Activated T-helper 2 cell treated with anti-CD3 and anti-CD28 coated beads, Interferon-gamma antibody, Interleukin-2, Interleukin-4, amounts not matched to agents 10 μg/mL and 5 μg/mL and 100 μg/mL, durations not matched to agents 14 hours and 24 hours and 36 hours (primary cell): ENCODE measurements around the gene KIF26B. TPM values are rescaled to one million over a fixed set of nuclear protein-coding genes. Genes with fewer than 3 reads are reported as not detected.

Experiments used
- DNase-seq: peaks from one replicate; pipeline ENCODE4 v3.0.0; 2021; ENCODE audit warnings: low spot score
- H3K27ac Mint-ChIP-seq: one replicate; pipeline ENCODE4 v1.8.0; 2021; ENCODE audit warnings: mixed read lengths
- H3K27me3 Mint-ChIP-seq: one replicate; pipeline ENCODE4 v1.8.0; 2021; ENCODE audit warnings: low read depth, mixed read lengths
- H3K36me3 Mint-ChIP-seq: one replicate; pipeline ENCODE4 v1.8.0; 2021; ENCODE audit warnings: low read depth, mixed read lengths
- H3K4me1 Mint-ChIP-seq: one replicate; pipeline ENCODE4 v1.8.0; 2021; ENCODE audit warnings: low read depth, mixed read lengths
- H3K4me3 Mint-ChIP-seq: one replicate; pipeline ENCODE4 v1.8.0; 2021; ENCODE audit warnings: low read depth, mild to moderate bottlenecking, moderate library complexity, mixed read lengths
- H3K9me3 Mint-ChIP-seq: one replicate; pipeline ENCODE4 v1.8.0; 2021; ENCODE audit warnings: mixed read lengths
- intact Hi-C: fragments of 100-400 bp; cut with micrococcal nuclease; formaldehyde crosslinking; loops from one replicate; pipeline ENCODE4 v1.15.1; 2023
- total RNA-seq: library from RNA; stranded (reverse); gene quantifications from 2 replicates; pipeline ENCODE4 v1.2.3, GENCODE V29; 2022

KIF26B gene
- total RNA-seq, 1 donor from 2014 or later, result 0.37 TPM

DNA sequence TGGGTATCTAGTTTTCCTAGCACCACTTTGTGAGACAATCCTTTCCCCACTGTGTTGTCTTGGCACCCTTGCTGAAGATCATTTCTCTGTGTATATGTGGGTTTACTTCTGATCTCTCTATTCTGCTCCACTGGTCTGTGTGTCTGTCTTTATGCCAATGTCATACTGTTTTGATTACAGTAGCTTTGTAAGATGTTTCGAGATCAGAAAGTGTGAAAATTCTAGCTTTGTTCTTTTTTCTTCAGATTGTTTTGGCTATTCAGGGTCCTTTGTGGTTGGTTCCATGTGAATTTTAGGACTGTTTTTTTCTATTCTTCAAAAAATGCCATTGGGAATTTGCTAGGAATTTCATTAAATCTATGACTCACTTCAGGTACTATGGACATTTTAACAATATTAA is 116.2 kb downstream of the KIF26B start:
- intact Hi-C loops, result no loop called here
- Mint-ChIP-seq H3K27ac (no peak overlapping the region), H3K4me1 (no peaks in the 10 kb centered on the region), H3K36me3 (no peaks in the 10 kb centered on the region), H3K4me3 (no peak overlapping the region), H3K9me3 (no peaks in the 10 kb centered on the region), H3K27me3 (peaks cover 1% of the 10 kb centered on the region)
- DNase-seq, result no peak

GRCh38 chr1:245272676-245273075 is 117.9 kb downstream of the KIF26B start:
- Mint-ChIP-seq H3K4me1 (no peaks in the 10 kb centered on the region), H3K27me3 (peaks cover 1% of the 10 kb centered on the region), H3K27ac (no peak overlapping the region), H3K4me3 (no peak overlapping the region), H3K9me3 (no peaks in the 10 kb centered on the region), H3K36me3 (no peaks in the 10 kb centered on the region)
- DNase-seq, result no peak
- intact Hi-C loops, result no loop called here

- no peaks in the 10 kb centered on the region for H3K9me3 Mint-ChIP-seq
- no peaks in the 10 kb centered on the region for H3K36me3 Mint-ChIP-seq
- no peaks in the 10 kb centered on the region for H3K27me3 Mint-ChIP-seq
- H3K4me3 Mint-ChIP-seq, result no peak overlapping the region
- intact Hi-C loops, result no loop called here
- DNase-seq, result no peak
- H3K27ac Mint-ChIP-seq, result no peak overlapping the region
- H3K4me1 Mint-ChIP-seq, result no peaks in the 10 kb centered on the region
Observed at GRCh38 chr1:245276445-245276844, 121.7 kb downstream of the KIF26B start.

DNA sequence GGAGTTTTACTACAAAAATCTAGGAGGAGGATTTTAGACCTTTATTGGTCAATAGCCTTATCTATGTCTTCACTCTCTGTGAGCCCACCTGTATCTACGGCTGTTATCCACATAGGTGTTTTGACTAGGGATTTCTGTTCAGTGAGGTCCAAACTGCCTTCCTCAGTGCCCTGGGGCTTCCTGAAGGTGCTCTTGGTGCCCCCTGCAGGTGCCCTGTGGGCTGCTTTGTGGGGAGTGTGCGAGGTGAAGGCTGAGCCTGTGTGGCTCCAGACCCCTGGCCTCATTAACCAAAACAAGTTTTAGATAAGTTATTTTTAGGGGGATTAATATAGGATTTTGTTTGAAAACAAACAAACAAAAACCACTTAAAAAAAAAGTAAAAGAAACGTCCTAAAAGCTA is 122.5 kb downstream of the KIF26B start:
- Mint-ChIP-seq H3K27me3 (no peaks in the 10 kb centered on the region), H3K4me1 (no peaks in the 10 kb centered on the region), H3K27ac (no peak overlapping the region), H3K36me3 (no peaks in the 10 kb centered on the region), H3K4me3 (no peak overlapping the region), H3K9me3 (no peaks in the 10 kb centered on the region)
- intact Hi-C loops, result no loop called here
- no peak for DNase-seq

DNA sequence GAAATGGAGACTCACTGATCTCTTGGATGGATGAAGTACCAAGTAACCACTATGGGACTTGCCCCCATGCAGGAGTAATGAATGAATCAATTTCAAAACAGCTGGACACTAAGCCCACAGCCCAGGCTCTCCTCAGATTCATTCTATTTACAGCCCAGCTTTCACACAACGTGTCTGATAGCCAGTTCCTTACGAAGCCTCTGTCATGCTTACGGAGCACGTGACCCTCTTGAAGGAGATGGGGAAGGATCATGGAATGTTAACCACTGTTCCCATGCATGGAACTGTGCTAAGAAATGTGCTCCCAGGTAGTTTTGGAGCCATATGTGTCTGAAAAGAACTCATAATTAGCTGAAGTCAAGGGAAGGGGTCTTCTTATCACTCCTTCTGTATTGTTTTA is 124.1 kb downstream of the KIF26B start:
- H3K27me3 Mint-ChIP-seq, result no peaks in the 10 kb centered on the region
- DNase-seq, result no peak
- no peaks in the 10 kb centered on the region for H3K4me1 Mint-ChIP-seq
- no peaks in the 10 kb centered on the region for H3K36me3 Mint-ChIP-seq
- no peak overlapping the region for H3K4me3 Mint-ChIP-seq
- H3K27ac Mint-ChIP-seq, result no peak overlapping the region
- H3K9me3 Mint-ChIP-seq, result no peaks in the 10 kb centered on the region
- intact Hi-C loops, result no loop called here

GRCh38 chr1:245279346-245279745 is 124.6 kb downstream of the KIF26B start:
- Mint-ChIP-seq H3K27me3 (no peaks in the 10 kb centered on the region), H3K4me1 (no peaks in the 10 kb centered on the region), H3K36me3 (no peaks in the 10 kb centered on the region), H3K27ac (no peak overlapping the region), H3K4me3 (no peak overlapping the region), H3K9me3 (no peaks in the 10 kb centered on the region)
- intact Hi-C loops, result no loop called here
- DNase-seq, result no peak

GRCh38 chr1:245283001-245283400 is 128.2 kb downstream of the KIF26B start:
- Mint-ChIP-seq H3K4me1 (no peaks in the 10 kb centered on the region), H3K36me3 (no peaks in the 10 kb centered on the region), H3K27ac (no peak overlapping the region), H3K9me3 (no peaks in the 10 kb centered on the region), H3K27me3 (no peaks in the 10 kb centered on the region), H3K4me3 (no peak overlapping the region)
- no peak for DNase-seq
- intact Hi-C loops, result no loop called here

GRCh38 chr1:245285168-245285567 is 130.4 kb downstream of the KIF26B start:
- no peak overlapping the region for H3K4me3 Mint-ChIP-seq
- H3K36me3 Mint-ChIP-seq, result no peaks in the 10 kb centered on the region
- no peak for DNase-seq
- H3K9me3 Mint-ChIP-seq, result no peaks in the 10 kb centered on the region
- H3K27me3 Mint-ChIP-seq, result no peaks in the 10 kb centered on the region
- H3K4me1 Mint-ChIP-seq, result no peaks in the 10 kb centered on the region
- no peak overlapping the region for H3K27ac Mint-ChIP-seq
- intact Hi-C loops, result no loop called here

GRCh38 chr1:245288796-245289195 is 134.0 kb downstream of the KIF26B start:
- no peaks in the 10 kb centered on the region for H3K27me3 Mint-ChIP-seq
- no peaks in the 10 kb centered on the region for H3K36me3 Mint-ChIP-seq
- H3K9me3 Mint-ChIP-seq, result no peaks in the 10 kb centered on the region
- intact Hi-C loops, result no loop called here
- no peak for DNase-seq
- H3K27ac Mint-ChIP-seq, result no peak overlapping the region
- no peaks in the 10 kb centered on the region for H3K4me1 Mint-ChIP-seq
- H3K4me3 Mint-ChIP-seq, result no peak overlapping the region

DNA sequence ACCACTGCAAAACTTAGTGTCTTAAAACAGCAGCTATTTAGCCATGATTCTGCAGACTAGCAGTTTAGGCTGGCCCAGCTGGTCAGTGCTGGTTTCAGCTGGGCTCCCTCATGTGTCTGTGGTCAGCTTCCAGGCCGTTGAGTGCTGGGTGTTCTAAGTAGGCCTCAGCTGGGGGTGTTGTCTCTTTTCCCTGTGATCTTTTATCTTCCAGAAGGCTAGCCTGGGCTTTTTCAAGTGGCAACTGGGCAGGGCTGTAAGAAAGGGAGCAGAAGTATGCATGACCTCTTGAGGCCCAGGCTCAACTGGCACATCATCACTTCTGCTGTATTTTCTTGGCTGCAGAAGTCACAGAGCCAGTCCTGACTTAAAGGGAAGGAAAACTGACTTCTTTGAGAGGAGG is 136.1 kb downstream of the KIF26B start:
- H3K36me3 Mint-ChIP-seq, result no peaks in the 10 kb centered on the region
- intact Hi-C loops, result no loop called here
- H3K27ac Mint-ChIP-seq, result no peak overlapping the region
- no peaks in the 10 kb centered on the region for H3K27me3 Mint-ChIP-seq
- no peak overlapping the region for H3K4me3 Mint-ChIP-seq
- DNase-seq, result no peak
- no peaks in the 10 kb centered on the region for H3K9me3 Mint-ChIP-seq
- H3K4me1 Mint-ChIP-seq, result no peaks in the 10 kb centered on the region

- Mint-ChIP-seq H3K9me3 (no peaks in the 10 kb centered on the region), H3K27me3 (no peaks in the 10 kb centered on the region), H3K4me1 (no peaks in the 10 kb centered on the region), H3K36me3 (no peaks in the 10 kb centered on the region), H3K27ac (no peak overlapping the region), H3K4me3 (no peak overlapping the region)
- intact Hi-C loops, result no loop called here
- DNase-seq, result no peak
Observed at GRCh38 chr1:245291351-245291750, 136.6 kb downstream of the KIF26B start.

DNA sequence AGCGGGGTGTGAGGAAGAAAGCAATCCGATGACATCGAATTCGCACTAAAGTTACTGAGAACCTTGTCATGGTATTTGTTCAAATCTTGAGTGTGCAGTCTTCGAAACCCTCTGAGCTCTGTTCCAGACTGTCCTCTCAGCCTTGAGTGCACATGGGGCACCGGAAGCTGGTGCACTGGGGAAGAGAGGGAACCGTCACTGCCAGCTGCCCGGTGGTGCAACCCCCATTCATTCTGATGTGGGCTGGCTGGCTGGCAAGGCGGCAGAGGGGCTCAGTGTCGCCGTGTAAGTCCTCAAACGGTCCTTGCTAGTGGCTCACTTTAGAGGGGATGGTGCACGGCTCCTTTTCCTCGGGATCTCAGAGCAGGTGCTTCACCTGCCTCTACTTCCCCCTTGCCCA is 137.4 kb downstream of the KIF26B start:
- intact Hi-C loops, result no loop called here
- Mint-ChIP-seq H3K27me3 (no peaks in the 10 kb centered on the region), H3K4me3 (no peak overlapping the region), H3K36me3 (no peaks in the 10 kb centered on the region), H3K4me1 (no peaks in the 10 kb centered on the region), H3K9me3 (no peaks in the 10 kb centered on the region), H3K27ac (no peak overlapping the region)
- no peak for DNase-seq

GRCh38 chr1:245292553-245292952 is 137.8 kb downstream of the KIF26B start:
- intact Hi-C loops, result no loop called here
- DNase-seq, result no peak
- no peaks in the 10 kb centered on the region for H3K27me3 Mint-ChIP-seq

DNA sequence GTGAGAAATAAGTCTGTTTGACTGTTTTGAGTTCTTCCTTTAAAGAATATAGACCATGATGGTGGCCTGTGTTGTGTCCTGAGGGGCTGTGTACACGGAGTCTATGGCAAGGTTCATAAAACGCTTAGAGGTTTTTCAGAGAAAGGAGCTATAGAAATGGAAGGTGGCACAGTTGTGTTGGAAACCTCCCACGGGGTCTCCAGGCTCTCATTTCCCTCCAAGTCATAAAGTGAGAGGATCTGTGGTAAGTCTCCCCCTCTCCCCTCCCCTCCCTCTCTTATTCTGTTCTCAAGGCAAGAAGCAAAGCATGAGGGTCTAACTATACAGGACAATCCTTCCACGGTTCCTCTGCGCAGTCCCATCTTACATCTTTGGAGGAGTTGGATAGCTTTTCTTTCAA is 139.2 kb downstream of the KIF26B start:
- intact Hi-C loops, result no loop called here

More at GRCh38 chr1:245292553-245292952, 137.8 kb downstream of the KIF26B start:
- Mint-ChIP-seq H3K4me3 (no peak overlapping the region), H3K9me3 (no peaks in the 10 kb centered on the region), H3K36me3 (no peaks in the 10 kb centered on the region), H3K4me1 (no peaks in the 10 kb centered on the region), H3K27ac (no peak overlapping the region)

More for the DNA sequence above, 139.2 kb downstream of the KIF26B start:
- H3K9me3 Mint-ChIP-seq, result no peaks in the 10 kb centered on the region
- no peaks in the 10 kb centered on the region for H3K27me3 Mint-ChIP-seq
- no peak overlapping the region for H3K4me3 Mint-ChIP-seq
- no peaks in the 10 kb centered on the region for H3K36me3 Mint-ChIP-seq
- DNase-seq, result no peak
- no peak overlapping the region for H3K27ac Mint-ChIP-seq
- no peaks in the 10 kb centered on the region for H3K4me1 Mint-ChIP-seq
